ENCODE data around the gene ADAMTS7.

Gene ADAMTS7

GRCh38 chr15:78712797-78713515 is 98.3 kb downstream of the ADAMTS7 start:
- no peak for DNase-seq (ENCODE audit: extremely low read depth, insufficient read length)
- H3K27me3 ChIP-seq (replicated peaks; ENCODE audit: control insufficient read depth, insufficient read depth, low read length) = no peaks in the 10 kb centered on the region
- no peaks in the 10 kb centered on the region for H3K36me3 ChIP-seq (ENCODE audit: control insufficient read depth, insufficient read depth, low read length)
- no peak for TF ChIP-seq CTCF (IDR thresholded peaks at IDR 0.05; ENCODE audit: insufficient read depth, low read length, poor library complexity, severe bottlenecking)
- no peak overlapping the region for H3K4me3 ChIP-seq (replicated peaks; ENCODE audit: low read depth, low read length)

GRCh38 chr15:78711638-78712037 is 99.6 kb downstream of the ADAMTS7 start:
- TF ChIP-seq CTCF (IDR thresholded peaks at IDR 0.05; ENCODE audit: insufficient read depth, low read length, poor library complexity, severe bottlenecking) = no peak
- no peaks in the 10 kb centered on the region for H3K27me3 ChIP-seq (replicated peaks; ENCODE audit: control insufficient read depth, insufficient read depth, low read length)

GRCh38 chr15:78709263-78709882 is 101.9 kb downstream of the ADAMTS7 start:
- Histone ChIP-seq H3K4me3 (replicated peaks; ENCODE audit: low read depth, low read length) (no peak overlapping the region), H3K36me3 (ENCODE audit: control insufficient read depth, insufficient read depth, low read length) (no peaks in the 10 kb centered on the region), H3K27me3 (replicated peaks; ENCODE audit: control insufficient read depth, insufficient read depth, low read length) (no peaks in the 10 kb centered on the region)
- DNase-seq (ENCODE audit: extremely low read depth, insufficient read length) = peak; percentile 38
- peak; percentile 94 for TF ChIP-seq CTCF (IDR thresholded peaks at IDR 0.05; ENCODE audit: insufficient read depth, low read length, poor library complexity, severe bottlenecking)

More at GRCh38 chr15:78711638-78712037, 99.6 kb downstream of the ADAMTS7 start:
- Histone ChIP-seq H3K4me3 (replicated peaks; ENCODE audit: low read depth, low read length) (no peak overlapping the region), H3K36me3 (ENCODE audit: control insufficient read depth, insufficient read depth, low read length) (no peaks in the 10 kb centered on the region)
- DNase-seq (ENCODE audit: extremely low read depth, insufficient read length) = no peak

All from GM06990 (cell line).